HG02938 (cell line): ENCODE results near the gene TGDS.
"Not testable (repeated sequence)": the region's sequence is repeated elsewhere in the genome, so short reads cannot be mapped to it uniquely, and the experiment has no call there.

Experiments used
- ATAC-seq: cut with Tn5 transposase; IDR thresholded peaks from one replicate; pipeline ENCODE4 v1.9.1; 2021; ENCODE audit warnings: mild to moderate bottlenecking, moderate library complexity; ENCODE audit not compliant: unreplicated experiment

The TGDS gene, protein sequence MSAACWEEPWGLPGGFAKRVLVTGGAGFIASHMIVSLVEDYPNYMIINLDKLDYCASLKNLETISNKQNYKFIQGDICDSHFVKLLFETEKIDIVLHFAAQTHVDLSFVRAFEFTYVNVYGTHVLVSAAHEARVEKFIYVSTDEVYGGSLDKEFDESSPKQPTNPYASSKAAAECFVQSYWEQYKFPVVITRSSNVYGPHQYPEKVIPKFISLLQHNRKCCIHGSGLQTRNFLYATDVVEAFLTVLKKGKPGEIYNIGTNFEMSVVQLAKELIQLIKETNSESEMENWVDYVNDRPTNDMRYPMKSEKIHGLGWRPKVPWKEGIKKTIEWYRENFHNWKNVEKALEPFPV

GRCh38 chr13:94595950-94596574 is at the start of gene TGDS:
TGDS (minus strand) TSS chr13:94596152; CDS start chr13:94596136, 16 bp downstream.
- peak; percentile 93 for ATAC-seq

DNA sequence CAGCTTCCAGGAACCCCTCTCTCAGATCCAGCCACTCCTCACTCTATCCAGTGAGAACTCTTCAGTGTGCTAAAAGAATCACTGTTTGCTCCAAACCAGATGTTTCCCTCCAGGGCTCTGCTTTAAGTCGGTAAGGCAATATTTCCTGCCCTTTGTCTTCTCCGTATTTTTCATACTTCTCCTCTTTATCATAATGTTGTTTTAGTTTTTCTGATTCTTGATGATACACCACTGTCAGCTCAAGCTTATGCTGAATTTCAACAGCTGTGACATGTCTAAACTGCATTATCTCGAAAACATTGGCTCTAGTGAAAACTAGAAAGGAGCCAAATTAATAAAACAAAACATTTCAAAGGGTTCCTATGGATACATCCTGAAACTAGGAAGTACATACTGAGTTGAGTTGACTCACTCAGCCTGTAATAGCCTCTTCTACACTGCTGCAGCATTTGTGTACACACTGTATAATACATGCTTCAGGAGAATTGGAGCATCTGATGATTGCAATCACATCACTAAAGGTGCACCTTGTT is 45.5 kb upstream of the TGDS start:
- no peak for ATAC-seq

DNA sequence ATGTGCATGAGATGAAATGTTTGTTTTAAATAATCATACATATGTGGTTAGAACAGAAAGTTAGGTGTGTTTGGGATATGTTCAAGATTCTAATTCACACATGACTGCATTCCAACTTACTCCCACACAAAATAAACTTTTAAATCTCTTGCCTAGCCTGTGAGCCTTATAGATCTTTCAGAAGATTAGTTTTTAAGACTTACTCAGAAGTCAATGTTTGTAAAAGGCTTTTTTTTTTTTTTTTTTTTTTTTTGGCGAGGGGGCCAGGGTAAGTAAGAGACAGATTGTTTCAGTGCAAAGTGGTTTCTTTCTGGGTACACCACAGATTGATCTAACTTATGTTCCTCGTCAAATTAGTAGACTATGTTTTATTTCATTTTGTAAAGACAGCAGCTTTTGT is 44.8 kb upstream of the TGDS start:
- no peak for ATAC-seq

- not testable (repeated sequence) for ATAC-seq
Observed at GRCh38 chr13:94637677-94638076, 41.7 kb upstream of the TGDS start.

- no peak for ATAC-seq
Observed at GRCh38 chr13:94636942-94637578, 41.1 kb upstream of the TGDS start.

DNA sequence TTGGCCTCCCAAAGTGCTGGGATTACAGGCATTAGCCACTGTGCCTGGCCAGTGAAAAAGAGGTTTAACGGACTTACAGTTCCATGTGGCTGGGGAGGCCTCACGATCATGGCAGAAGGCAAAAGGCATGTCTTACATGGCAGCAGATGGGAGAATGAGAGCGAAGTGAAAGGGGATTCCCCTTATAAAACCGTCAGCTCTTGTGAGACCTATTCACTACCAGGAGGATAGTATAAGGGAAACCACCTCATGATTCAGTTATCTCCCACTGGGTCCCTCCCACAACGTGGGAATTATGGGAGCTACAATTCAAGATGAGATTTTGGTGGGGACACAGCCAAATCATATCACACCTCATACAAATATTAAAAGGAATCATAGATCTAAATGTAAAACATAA is 40.1 kb upstream of the TGDS start:
- ATAC-seq = not testable (repeated sequence)

DNA sequence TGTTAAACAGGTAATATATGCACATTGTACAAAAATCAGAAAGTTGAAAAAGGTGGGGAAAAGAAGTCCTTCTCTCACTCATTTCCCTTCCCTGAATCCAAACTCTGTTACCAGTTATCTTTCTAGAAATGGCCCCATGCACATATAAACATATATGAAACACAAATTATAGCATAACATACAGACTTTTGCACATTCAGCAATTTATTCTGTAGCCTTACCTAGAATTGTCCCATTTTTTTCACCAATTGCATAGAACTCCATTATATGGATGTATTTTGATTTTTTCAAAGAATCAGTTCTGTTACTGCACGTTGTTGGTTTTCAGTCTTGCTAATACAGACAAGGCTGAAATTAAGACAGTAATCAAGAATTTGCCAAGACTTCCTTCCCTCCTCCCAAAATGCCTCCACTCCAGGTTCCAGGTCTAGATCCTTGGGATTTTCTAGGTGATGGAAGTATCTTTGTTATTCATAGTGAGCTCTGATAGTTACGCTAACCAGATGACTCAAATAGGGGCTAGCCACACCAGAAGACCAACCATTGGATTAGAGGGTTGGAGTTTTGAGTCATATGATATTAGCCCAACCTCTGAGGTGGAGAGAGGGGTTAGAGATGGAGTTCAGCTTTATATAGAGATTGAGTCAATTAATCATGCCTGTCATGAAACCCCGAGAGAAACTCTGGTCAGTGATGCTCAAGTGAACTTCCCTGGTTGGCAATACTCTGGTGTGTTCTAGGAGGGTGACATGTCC is 36.5 kb upstream of the TGDS start:
- no peak for ATAC-seq

- no peak for ATAC-seq
Observed at GRCh38 chr13:94630858-94631257, 34.9 kb upstream of the TGDS start.

GRCh38 chr13:94623316-94623715 is 27.4 kb upstream of the TGDS start:
- ATAC-seq = no peak

GRCh38 chr13:94622344-94622743 is 26.4 kb upstream of the TGDS start:
- no peak for ATAC-seq

DNA sequence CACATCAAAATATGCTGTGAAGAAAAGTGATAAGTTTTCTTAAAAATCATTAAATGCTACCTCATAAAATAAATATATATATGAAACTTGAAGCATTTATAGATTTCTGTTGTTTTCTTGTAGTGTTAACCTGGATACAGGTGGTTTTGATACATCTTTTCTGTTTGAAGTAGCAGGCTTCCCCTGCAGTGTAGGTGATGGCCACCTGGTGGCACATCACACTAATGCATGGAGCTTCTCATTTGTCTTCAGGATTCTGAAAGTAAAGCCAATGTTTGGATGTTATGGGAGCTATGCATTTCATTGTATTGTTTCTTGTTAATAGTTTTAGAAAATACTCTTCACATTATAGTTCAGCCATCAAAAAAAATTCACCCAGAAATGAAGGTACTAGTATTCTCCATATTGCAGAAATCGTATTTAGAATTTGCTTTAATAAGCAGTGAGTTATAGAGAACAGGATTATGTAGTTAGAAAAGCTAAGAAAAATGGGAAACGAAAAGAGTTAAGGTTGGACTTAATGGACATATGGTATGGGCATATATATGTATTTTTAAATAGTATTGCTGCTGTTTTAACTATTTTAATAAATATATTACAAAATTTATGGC is 24.4 kb upstream of the TGDS start:
- ATAC-seq = peak; percentile 87

DNA sequence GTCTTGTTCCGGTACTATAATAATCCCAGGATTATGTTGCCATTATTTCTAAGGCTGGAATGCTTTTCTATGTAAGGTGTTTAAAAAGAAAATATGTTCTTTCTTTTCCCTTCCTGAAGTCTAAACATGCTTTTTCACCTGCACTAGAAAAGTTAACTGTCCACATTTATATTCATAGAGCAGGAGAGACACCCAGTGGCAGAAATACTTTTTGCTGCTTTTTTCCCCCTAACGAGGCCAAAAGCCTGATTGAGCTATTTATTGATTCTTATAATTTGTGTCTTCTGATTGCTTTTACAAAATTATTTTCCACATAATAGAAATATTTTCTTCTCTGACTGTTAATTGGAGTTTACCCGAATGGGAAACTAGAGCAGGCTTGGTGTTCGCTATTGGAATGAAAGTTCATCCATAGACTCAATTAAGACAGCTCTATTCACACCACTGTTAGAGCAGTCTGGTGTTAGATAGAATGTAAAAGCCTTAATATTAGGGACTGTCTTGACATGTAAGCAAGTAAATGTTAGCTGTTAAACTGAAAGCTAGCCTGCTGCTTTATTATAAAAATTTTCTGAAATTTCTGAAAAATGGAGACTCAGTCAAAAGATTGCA is 21.5 kb upstream of the TGDS start:
- peak; percentile 54 for ATAC-seq

DNA sequence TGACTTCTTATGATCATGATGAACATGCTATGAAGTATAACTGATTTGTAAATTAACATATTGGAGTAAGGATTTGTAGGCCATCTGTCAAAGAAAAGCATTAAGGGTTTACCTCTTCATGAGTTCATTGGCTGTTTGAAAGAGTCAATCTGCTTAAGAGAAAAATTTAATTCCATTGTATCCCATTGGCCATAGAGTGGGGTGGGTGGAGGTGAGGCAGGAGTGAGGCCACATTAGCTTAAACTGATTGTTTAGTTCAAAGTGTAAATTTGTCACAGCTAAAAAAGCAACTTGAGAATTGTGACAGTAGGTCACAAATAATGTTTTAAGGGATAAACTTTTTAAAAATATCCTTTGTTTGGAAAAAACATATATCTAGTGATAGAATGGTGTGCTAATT is 17.1 kb upstream of the TGDS start:
- no peak for ATAC-seq

- ATAC-seq = no peak
Observed at GRCh38 chr13:94612050-94612449, 16.1 kb upstream of the TGDS start.

DNA sequence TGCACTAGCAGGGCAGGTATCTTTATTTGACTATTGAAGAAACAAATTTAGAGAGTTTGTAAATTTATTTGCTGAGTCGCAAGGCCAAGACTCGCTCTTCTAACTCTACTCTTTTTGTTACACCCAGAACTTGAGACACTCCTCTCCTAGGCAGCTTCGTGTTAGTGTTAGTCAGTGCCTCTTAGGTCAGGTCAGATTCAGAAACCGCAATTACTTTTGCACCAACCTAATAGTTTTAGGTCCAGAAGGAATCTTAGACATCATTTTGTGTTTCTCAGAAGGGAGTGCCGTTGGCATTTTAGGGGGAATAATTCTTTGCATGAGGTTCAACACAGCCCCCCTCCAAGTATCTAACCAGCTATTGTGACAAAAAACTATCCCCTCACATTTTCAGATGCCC is 14.5 kb upstream of the TGDS start:
- ATAC-seq = no peak

- ATAC-seq = no peak
Observed at GRCh38 chr13:94609196-94609595, 13.2 kb upstream of the TGDS start.

GRCh38 chr13:94608586-94608985 is 12.6 kb upstream of the TGDS start:
- ATAC-seq = no peak

GRCh38 chr13:94607939-94608338 is 12.0 kb upstream of the TGDS start:
- no peak for ATAC-seq

DNA sequence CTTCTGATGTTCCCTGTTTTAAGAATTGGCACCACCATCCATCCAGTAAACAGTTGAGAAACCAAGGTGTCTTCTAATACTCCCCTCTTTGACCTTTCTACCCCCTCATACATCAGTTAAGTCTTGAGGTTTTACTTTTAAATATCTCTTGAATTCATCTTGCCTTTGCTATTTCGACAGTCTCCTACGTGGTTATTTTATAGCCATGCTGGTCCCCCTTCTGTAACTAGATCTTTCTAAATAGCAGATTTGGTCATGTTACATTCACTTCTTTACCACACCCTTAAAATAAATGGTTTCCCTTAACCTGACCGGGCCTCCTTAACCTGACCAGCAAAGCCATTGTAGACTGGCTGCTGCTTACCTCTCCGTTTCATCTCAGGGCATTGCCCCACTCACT is 11.1 kb upstream of the TGDS start:
- no peak for ATAC-seq

DNA sequence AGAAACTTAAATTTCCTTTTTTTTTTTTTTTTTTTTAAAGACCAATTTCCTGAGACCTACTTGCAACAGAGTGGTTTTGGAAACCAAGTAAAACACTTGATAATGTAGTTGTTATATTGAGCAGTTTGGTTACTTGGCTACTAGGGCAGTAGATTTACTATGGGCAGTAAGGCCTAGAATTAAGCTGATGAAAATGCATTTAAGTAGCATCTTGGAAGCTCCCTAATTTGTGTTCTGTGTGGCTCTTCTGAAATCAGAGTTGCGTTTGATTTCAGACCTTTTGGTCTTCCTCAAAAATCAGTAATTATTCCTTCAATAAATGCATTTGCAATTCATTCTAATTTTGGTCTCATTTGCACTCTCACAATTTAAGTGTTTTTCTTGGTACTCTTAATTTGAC is 6.5 kb upstream of the TGDS start:
- ATAC-seq = no peak
